WTC11 (cell line): ENCODE data around the gene LLGL2. TPM values are rescaled to one million over a fixed set of nuclear protein-coding genes. Genes with fewer than 3 reads are reported as not detected.

Source experiments
- ARID4B ChIP-seq: sonication (generic); formaldehyde crosslinking; IDR thresholded peaks from 2 replicates; pipeline ENCODE4 v1.8.0; 2023; ENCODE audit warnings: missing genetic modification reagents, mild to moderate bottlenecking, borderline replicate concordance
- E2F4 ChIP-seq: sonication (generic); formaldehyde crosslinking; IDR thresholded peaks from 2 replicates; pipeline ENCODE4 v1.8.1; 2022; ENCODE audit warnings: low read depth, mild to moderate bottlenecking, moderate library complexity, missing genetic modification reagents, borderline replicate concordance
- ELF4 ChIP-seq: sonication (generic); formaldehyde crosslinking; IDR thresholded peaks from 2 replicates; pipeline ENCODE4 v1.8.1; 2022; ENCODE audit warnings: low read depth, mild to moderate bottlenecking, moderate library complexity, missing genetic modification reagents
- EMX1 ChIP-seq: fragments of 250-450 bp; sonication (Bioruptor Pico); IDR thresholded peaks from 2 replicates; pipeline ENCODE4 v1.8.0; 2021; ENCODE audit warnings: mild to moderate bottlenecking
- ETV6 ChIP-seq: sonication (generic); formaldehyde crosslinking; IDR thresholded peaks from 2 replicates; pipeline ENCODE4 v1.8.1; 2022; ENCODE audit warnings: mild to moderate bottlenecking, missing genetic modification reagents
- IRF2 ChIP-seq: sonication (generic); formaldehyde crosslinking; IDR thresholded peaks from 2 replicates; pipeline ENCODE4 v1.8.0; 2022; ENCODE audit warnings: low read depth, missing genetic modification reagents, borderline replicate concordance
- MLX ChIP-seq: sonication (generic); formaldehyde crosslinking; IDR thresholded peaks from 2 replicates; pipeline ENCODE4 v1.8.1; 2023; ENCODE audit warnings: mild to moderate bottlenecking, missing genetic modification reagents, moderate library complexity
- MXD4 ChIP-seq: fragments of 250-450 bp; sonication (Bioruptor Pico); IDR thresholded peaks from 2 replicates; pipeline ENCODE4 v1.8.0; 2021; ENCODE audit warnings: mild to moderate bottlenecking, moderate library complexity, borderline replicate concordance
- NFATC4 ChIP-seq: fragments of 250-450 bp; sonication (Bioruptor Pico); IDR thresholded peaks from 2 replicates; pipeline ENCODE4 v1.9.0; 2021; ENCODE audit warnings: mild to moderate bottlenecking
- RELA ChIP-seq: sonication (generic); formaldehyde crosslinking; IDR thresholded peaks from 2 replicates; pipeline ENCODE4 v1.8.1; 2022; ENCODE audit warnings: missing genetic modification reagents, mild to moderate bottlenecking, borderline replicate concordance
- RORB ChIP-seq: fragments of 250-450 bp; sonication (Bioruptor Pico); IDR thresholded peaks from 2 replicates; pipeline ENCODE4 v1.9.0; 2021; ENCODE audit warnings: mild to moderate bottlenecking
- SMAD4 ChIP-seq: sonication (generic); formaldehyde crosslinking; IDR thresholded peaks from 2 replicates; pipeline ENCODE4 v1.8.0; 2022; ENCODE audit warnings: mild to moderate bottlenecking, missing genetic modification reagents
- SP1 ChIP-seq: sonication (generic); formaldehyde crosslinking; conservative IDR thresholded peaks from 2 replicates; pipeline ENCODE4 v1.8.1; 2022; ENCODE audit warnings: missing genetic modification reagents
- TEAD1 ChIP-seq: sonication (generic); formaldehyde crosslinking; IDR thresholded peaks from 2 replicates; pipeline ENCODE4 v1.8.0; 2022; ENCODE audit warnings: mild to moderate bottlenecking, missing genetic modification reagents
- TEAD4 ChIP-seq: sonication (generic); formaldehyde crosslinking; IDR thresholded peaks from 2 replicates; pipeline ENCODE4 v1.8.0; 2022; ENCODE audit warnings: mild to moderate bottlenecking, missing genetic modification reagents
- TP53 ChIP-seq: sonication (generic); formaldehyde crosslinking; IDR thresholded peaks from 2 replicates; pipeline ENCODE4 v1.8.1; 2023; ENCODE audit warnings: mild to moderate bottlenecking, missing genetic modification reagents
- ZBTB21 ChIP-seq: sonication (generic); formaldehyde crosslinking; IDR thresholded peaks from 2 replicates; pipeline ENCODE4 v1.8.1; 2023; ENCODE audit warnings: mild to moderate bottlenecking, missing genetic modification reagents, borderline replicate concordance
- ZNF416 ChIP-seq: fragments of 250-450 bp; sonication (Bioruptor Pico); IDR thresholded peaks from 2 replicates; pipeline ENCODE4 v1.9.0; 2021; ENCODE audit warnings: mild to moderate bottlenecking, inconsistent platforms
- total RNA-seq: library from RNA; stranded (reverse); gene quantifications from 3 replicates; pipeline ENCODE4 v1.2.3, GENCODE V29; 2021
- TF ChIP-seq, protein P1 (sequence below): sonication (generic); formaldehyde crosslinking; IDR thresholded peaks from 2 replicates; pipeline ENCODE4 v1.8.0; 2022; ENCODE audit warnings: missing genetic modification reagents
- TF ChIP-seq, protein P2 (sequence below): fragments of 250-450 bp; sonication (Bioruptor Pico); IDR thresholded peaks from 2 replicates; pipeline ENCODE4 v1.9.0; 2021; ENCODE audit warnings: mild to moderate bottlenecking, borderline replicate concordance
- TF ChIP-seq, protein P3 (sequence below): sonication (generic); formaldehyde crosslinking; conservative IDR thresholded peaks from 2 replicates; pipeline ENCODE4 v1.8.1; 2023; ENCODE audit warnings: mild to moderate bottlenecking, low read depth, missing genetic modification reagents, moderate library complexity

The LLGL2 gene
- total RNA-seq, 1 experiment from 2014 or later = 103 TPM

DNA sequence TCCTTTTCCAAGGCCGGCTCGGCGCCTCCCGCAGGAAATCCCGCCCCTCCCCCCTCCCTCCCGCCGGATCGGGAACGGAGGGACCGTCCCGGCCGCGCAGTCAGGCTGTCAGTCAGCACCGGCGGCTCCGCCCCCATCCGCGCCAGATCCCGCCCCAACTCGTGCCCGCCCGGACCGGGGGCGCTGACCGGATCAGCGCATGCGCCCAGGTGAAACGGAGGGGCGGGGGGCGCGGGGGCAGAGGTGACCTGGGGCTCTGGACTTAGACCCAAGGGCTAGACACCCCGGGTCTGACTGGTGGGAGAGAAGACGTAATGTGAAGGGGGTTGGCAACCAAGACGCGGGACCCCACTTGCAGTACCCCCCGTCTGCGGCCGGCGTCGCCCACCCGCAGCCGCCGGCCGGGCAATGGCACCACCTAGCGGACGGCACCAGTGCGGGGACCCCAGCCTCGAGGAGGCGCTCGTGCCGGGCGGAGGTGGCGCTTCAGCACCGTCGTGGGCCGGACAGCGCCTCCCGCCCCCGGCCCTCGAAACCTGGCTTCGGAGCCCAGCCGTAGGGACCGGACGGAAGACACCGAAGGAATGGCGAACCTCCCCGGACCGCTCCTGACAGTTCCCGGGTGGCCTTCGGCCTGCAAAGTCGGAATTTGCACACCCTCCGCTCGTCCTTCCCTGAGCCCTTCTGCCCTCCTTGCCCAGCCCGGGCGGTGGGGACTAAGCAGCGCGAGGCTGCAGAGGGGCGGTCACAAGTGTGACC, 9.8 kb upstream of the LLGL2 start, which contains the start of gene CASKIN2 (continued):
- TF ChIP-seq RORB (CRISPR knock-in tag) (no peak), E2F4 (CRISPR knock-in tag) (peak; percentile 41; the same call in 1 of the 2 replicates), ELF4 (CRISPR knock-in tag) (0 out of 2 replicates have a peak, but pooled peaks have one; percentile 45), SP1 (CRISPR knock-in tag) (peak; percentile 51), TEAD4 (CRISPR knock-in tag) (peak; percentile 69; the same call in 1 of the 2 replicates), NFATC4 (CRISPR knock-in tag) (no peak), MLX (CRISPR knock-in tag) (peak; percentile 95; the same call in 1 of the 2 replicates), IRF2 (CRISPR knock-in tag) (peak; percentile 68; the same call in 1 of the 2 replicates), MXD4 (CRISPR knock-in tag) (no peak), EMX1 (no peak), RELA (CRISPR knock-in tag) (peak; percentile 87; the same call in 1 of the 2 replicates), TP53 (peak; percentile 87; the same call in 1 of the 2 replicates), SMAD4 (CRISPR knock-in tag) (peak; percentile 89; the same call in 1 of the 2 replicates), ETV6 (peak; percentile 80; the same call in 1 of the 2 replicates), ARID4B (CRISPR knock-in tag) (peak; percentile 98), ZNF416 (no peak), ZBTB21 (no peak; the same call in 1 of the 2 replicates), TEAD1 (CRISPR knock-in tag) (peak; percentile 90)
- TF ChIP-seq, protein P1, sequence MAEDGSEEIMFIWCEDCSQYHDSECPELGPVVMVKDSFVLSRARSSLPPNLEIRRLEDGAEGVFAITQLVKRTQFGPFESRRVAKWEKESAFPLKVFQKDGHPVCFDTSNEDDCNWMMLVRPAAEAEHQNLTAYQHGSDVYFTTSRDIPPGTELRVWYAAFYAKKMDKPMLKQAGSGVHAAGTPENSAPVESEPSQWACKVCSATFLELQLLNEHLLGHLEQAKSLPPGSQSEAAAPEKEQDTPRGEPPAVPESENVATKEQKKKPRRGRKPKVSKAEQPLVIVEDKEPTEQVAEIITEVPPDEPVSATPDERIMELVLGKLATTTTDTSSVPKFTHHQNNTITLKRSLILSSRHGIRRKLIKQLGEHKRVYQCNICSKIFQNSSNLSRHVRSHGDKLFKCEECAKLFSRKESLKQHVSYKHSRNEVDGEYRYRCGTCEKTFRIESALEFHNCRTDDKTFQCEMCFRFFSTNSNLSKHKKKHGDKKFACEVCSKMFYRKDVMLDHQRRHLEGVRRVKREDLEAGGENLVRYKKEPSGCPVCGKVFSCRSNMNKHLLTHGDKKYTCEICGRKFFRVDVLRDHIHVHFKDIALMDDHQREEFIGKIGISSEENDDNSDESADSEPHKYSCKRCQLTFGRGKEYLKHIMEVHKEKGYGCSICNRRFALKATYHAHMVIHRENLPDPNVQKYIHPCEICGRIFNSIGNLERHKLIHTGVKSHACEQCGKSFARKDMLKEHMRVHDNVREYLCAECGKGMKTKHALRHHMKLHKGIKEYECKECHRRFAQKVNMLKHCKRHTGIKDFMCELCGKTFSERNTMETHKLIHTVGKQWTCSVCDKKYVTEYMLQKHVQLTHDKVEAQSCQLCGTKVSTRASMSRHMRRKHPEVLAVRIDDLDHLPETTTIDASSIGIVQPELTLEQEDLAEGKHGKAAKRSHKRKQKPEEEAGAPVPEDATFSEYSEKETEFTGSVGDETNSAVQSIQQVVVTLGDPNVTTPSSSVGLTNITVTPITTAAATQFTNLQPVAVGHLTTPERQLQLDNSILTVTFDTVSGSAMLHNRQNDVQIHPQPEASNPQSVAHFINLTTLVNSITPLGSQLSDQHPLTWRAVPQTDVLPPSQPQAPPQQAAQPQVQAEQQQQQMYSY (CRISPR knock-in tag) = peak; percentile 91
- TF ChIP-seq, protein P2, sequence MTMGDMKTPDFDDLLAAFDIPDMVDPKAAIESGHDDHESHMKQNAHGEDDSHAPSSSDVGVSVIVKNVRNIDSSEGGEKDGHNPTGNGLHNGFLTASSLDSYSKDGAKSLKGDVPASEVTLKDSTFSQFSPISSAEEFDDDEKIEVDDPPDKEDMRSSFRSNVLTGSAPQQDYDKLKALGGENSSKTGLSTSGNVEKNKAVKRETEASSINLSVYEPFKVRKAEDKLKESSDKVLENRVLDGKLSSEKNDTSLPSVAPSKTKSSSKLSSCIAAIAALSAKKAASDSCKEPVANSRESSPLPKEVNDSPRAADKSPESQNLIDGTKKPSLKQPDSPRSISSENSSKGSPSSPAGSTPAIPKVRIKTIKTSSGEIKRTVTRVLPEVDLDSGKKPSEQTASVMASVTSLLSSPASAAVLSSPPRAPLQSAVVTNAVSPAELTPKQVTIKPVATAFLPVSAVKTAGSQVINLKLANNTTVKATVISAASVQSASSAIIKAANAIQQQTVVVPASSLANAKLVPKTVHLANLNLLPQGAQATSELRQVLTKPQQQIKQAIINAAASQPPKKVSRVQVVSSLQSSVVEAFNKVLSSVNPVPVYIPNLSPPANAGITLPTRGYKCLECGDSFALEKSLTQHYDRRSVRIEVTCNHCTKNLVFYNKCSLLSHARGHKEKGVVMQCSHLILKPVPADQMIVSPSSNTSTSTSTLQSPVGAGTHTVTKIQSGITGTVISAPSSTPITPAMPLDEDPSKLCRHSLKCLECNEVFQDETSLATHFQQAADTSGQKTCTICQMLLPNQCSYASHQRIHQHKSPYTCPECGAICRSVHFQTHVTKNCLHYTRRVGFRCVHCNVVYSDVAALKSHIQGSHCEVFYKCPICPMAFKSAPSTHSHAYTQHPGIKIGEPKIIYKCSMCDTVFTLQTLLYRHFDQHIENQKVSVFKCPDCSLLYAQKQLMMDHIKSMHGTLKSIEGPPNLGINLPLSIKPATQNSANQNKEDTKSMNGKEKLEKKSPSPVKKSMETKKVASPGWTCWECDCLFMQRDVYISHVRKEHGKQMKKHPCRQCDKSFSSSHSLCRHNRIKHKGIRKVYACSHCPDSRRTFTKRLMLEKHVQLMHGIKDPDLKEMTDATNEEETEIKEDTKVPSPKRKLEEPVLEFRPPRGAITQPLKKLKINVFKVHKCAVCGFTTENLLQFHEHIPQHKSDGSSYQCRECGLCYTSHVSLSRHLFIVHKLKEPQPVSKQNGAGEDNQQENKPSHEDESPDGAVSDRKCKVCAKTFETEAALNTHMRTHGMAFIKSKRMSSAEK (CRISPR knock-in tag) = no peak
- TF ChIP-seq, protein P3, sequence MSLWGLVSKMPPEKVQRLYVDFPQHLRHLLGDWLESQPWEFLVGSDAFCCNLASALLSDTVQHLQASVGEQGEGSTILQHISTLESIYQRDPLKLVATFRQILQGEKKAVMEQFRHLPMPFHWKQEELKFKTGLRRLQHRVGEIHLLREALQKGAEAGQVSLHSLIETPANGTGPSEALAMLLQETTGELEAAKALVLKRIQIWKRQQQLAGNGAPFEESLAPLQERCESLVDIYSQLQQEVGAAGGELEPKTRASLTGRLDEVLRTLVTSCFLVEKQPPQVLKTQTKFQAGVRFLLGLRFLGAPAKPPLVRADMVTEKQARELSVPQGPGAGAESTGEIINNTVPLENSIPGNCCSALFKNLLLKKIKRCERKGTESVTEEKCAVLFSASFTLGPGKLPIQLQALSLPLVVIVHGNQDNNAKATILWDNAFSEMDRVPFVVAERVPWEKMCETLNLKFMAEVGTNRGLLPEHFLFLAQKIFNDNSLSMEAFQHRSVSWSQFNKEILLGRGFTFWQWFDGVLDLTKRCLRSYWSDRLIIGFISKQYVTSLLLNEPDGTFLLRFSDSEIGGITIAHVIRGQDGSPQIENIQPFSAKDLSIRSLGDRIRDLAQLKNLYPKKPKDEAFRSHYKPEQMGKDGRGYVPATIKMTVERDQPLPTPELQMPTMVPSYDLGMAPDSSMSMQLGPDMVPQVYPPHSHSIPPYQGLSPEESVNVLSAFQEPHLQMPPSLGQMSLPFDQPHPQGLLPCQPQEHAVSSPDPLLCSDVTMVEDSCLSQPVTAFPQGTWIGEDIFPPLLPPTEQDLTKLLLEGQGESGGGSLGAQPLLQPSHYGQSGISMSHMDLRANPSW (CRISPR knock-in tag) = 0 out of 2 replicates have a peak, but pooled peaks have one; percentile 5
